Activated naive CD4-positive, alpha-beta T cell treated with Interleukin-2 at 50 U/mL for 16 hours (primary cell): ENCODE results near the gene COPRS.
"Not testable (repeated sequence)": the region's sequence is repeated elsewhere in the genome, so short reads cannot be mapped to it uniquely, and the experiment has no call there.

Experiments used
- DNase-seq: peaks from one replicate; pipeline ENCODE4 v3.0.0-alpha.2; 2020

COPRS gene

GRCh38 chr17:31843070-31843745 is 15.8 kb downstream of the COPRS start:
- DNase-seq = no peak

GRCh38 chr17:31842195-31843069 is 16.6 kb downstream of the COPRS start:
- DNase-seq = peak; percentile 62

DNA sequence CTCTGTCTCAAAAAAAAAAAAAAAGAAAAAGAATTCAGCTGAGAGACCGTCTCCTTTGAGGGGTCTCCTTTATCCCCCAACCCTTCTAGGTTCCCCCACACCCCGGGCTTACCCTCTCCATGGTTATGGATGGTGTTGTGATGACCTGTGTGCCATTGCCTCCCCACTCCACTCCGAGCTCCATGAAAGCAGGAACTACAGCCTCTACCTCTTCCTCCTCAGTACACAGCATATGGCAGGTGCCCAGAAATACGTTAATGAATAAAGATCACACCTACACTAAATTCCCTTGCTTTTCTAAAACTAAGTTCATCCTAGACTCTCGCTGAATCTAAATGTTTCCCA is 17.2 kb downstream of the COPRS start:
- DNase-seq = no peak

GRCh38 chr17:31838636-31839225 is 20.3 kb downstream of the COPRS start:
- DNase-seq = no peak

- DNase-seq = no peak
Measured at GRCh38 chr17:31835984-31836383, 23.1 kb downstream of the COPRS start.

GRCh38 chr17:31834448-31834847 is 24.6 kb downstream of the COPRS start:
- no peak for DNase-seq

DNA sequence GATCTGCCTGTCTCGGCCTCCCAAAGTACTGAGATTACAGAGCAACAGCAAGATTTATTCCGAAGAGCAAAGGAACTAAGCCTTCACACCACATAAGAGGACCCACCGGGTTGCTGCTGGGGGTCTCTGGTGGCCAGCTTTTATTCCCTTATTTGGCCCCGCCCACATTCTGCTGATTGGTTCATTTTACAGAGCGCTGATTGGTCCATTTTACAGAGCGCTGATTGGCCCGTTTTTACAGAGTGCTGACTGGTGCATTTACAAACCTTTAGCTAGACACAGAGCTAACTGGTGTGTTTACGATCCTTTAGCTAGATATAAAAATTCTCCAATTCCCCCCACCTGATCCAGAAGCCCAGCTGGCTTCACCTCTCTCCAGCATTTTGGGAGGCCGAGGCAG is 26.3 kb downstream of the COPRS start:
- DNase-seq = no peak

DNA sequence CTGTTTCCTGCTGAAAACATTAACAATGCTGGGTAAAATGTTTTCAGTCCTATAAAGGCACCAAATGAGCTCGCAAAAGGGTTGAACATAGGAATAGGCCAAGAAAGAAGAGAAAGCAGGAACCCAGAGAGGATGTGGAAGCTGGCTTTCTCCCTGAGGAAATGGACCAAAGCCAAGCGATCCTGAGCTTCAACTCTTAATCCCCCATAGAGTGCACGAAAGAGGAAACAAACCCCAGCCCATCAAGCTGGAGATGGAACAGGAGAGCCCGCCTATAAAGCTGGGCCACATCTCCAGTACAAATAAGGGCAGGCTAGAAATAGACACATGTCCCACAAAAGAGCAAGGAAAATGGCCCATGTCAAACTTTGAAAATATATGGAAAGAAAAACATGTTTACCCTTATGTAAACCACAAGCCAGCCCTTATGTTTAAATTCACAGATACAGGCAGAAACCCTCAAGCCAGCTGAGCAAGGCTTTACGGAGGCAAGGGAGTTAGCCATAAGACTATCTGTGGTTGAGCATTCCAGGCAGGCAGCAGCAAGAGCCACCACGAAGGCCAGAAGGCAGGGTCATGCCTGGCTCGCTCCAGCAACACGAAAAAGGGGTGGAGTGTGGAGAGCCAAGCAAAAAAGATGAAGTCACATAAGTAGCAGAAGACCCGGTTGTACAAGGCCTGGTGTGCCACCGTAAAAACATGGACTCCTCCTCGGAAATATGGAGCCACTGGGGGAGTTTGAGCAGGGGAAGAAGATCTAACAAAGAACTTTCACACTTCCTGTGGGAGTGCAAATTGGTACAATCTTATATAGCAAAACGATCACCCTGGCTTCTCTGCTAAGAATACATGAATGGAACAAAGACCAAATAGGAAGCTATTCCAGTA is 27.8 kb downstream of the COPRS start:
- DNase-seq = no peak

- no peak for DNase-seq
Measured at GRCh38 chr17:31829649-31830048, 29.4 kb downstream of the COPRS start.

DNA sequence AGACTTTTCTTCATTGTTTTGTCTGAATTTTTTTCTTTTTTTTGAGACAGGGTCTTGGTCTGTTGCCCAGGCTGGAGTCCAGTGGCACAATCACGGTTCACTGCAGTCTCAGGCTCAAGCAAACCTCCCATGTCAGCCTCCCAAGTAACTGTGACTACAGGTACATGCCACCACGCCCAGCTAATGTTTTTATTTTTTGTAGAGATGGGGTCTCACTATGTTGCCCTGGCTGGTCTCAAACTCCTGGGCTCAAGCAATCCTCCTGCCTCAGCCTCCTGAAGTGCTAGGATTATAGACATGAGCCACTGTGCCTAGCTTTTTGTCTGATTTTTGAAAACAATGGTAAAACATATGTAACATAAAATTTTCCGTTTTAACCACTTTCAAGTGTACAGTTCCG is 30.1 kb downstream of the COPRS start:
- not testable (repeated sequence) for DNase-seq

GRCh38 chr17:31825961-31826691 is 32.9 kb downstream of the COPRS start:
- DNase-seq = no peak

DNA sequence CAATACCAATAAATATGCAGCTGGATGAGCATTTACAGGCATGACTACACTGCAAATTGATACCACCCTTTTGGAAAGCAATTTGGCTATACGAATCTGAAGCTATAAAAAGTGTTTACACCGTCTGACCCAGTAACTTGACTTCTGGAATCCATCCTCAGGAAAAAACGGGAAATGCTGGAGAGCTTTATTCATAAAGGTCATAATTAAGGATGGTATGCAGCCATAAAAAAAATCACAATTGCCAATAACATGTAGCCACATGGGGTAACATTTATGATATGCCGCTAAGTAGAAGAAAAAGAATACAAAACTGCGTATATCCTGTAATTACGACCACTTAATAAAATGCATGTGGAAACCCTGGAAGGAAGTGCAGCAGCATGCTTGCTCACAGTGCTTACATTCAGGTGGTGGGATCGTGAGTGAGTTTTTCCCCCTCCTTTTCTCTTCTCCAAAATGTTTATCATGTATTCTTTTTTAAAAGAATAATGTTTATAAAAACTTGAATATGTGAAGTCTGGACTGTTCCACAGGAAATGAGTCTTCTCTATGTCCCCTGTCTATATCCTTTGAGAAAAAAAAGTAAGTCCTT is 34.2 kb downstream of the COPRS start:
- no peak for DNase-seq

- no peak for DNase-seq
Measured at GRCh38 chr17:31823014-31823413, 36.0 kb downstream of the COPRS start.

DNA sequence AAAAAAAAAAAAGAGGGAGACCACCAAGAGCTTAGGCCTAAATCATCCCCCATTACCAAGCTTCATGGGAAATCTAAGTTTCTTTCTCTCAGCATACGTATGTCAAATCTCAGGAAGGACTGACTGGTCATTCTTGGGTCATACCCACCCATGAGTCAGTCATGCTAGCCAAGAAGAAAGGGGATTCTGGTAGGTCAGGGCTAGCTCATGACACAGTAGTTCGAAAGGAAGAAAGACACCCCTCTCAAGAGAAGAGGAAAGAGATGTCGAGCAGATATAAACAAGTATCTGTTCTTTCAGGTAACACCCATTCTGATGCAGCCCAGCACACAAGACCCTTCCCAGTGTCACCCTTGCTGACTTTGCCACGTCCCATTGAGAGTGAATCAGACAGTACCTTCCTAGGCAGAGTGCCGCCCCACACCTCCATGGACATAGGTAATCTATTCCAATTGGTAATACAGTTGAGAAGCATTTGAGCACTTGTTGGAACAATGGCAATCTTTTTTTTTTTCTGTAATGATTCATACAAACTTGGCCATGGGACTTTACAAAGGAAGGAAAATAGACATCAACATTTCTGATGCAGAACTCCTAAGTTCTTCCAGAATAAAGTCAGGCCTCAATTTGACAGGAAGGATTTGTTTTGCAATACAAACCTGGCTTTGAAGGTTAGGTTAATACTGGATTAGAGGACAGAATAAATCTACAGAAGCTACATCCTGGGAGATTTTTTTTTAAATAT is 38.2 kb downstream of the COPRS start:
- no peak for DNase-seq

GRCh38 chr17:31819578-31819977 is 39.5 kb downstream of the COPRS start:
- DNase-seq = no peak

DNA sequence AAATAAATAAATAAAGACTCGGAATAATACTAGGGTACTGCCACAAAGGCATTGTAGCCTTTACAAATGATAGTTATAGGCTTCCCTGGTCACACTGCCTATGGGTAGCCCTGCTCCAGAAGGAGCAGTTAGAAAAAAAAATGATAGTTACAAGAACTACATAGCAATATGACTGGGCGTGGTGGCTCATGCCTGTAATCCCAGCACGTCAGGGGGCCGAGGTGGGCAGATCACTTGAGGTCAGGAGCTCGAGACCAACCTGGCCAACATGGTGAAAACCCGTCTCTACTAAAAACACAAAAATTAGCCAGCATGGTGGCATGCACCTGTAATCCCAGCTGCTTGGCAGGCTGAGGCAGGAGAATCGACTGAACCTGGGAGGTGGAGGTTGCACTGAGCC is 40.2 kb downstream of the COPRS start:
- DNase-seq = not testable (repeated sequence)

GRCh38 chr17:31815212-31815730 is 43.8 kb downstream of the COPRS start:
- DNase-seq = no peak

DNA sequence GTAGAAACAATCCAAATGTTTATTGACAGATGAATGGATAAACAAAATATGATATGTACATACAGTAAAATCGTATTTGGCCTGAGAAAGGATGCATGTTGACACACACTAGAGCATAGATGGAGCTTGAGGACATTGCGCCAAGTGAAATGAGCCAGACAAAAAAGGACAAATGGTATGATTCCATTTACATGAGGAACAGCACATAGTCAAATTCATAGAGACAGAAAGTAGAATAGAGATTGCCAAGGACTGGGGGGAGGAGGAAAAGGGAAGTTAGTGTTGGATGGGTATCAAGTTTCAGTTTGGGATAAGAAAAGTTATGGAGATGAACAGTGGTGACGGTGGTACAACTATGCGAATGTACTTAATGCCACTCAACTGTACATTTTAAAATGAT is 47.9 kb downstream of the COPRS start:
- DNase-seq = no peak

GRCh38 chr17:31809876-31810275 is 49.2 kb downstream of the COPRS start:
- DNase-seq = not testable (repeated sequence)

DNA sequence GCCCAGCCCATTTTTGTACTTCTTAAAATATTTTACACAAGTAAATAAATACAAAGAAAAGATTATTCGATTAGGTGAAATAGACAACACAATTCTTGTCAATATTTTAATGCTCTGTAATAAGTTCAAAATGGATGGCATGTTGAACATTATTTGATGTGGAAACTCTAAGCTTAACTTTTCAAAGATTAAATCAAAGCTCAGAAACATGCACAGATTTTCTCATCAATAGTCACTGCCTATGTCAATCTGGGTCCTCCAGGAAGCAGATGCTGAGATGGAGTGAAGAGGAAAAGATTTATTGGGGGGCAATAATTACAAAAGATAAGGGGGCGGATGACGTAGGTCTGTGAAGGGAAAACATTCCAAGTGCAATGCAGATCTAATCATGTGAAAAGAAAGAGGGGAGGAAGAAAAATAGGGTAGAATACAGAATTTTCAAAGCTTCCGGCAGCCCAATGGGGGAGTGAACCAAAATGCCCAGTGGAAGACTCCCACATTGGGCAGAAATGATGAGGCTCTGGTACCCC is 50.5 kb downstream of the COPRS start:
- no peak for DNase-seq

GRCh38 chr17:31807846-31808245 is 51.2 kb downstream of the COPRS start:
- no peak for DNase-seq
